Sigmoid colon (tissue), 4 donors: Measurements from ENCODE around the gene GRIN2D.

Source experiments
- CTCF ChIP-seq, 4 experiments: fragments of 450-650 bp in 3 of 4; fragments of 200-600 bp in 1 of 4; IDR thresholded peaks; one replicate each; pipeline ENCODE4 v1.5.1; 2016 to 2019; ENCODE audit warnings: antibody characterized with exemption in 4 of 4, mild to moderate bottlenecking in 3 of 4, moderate library complexity in 2 of 4
- EP300 ChIP-seq, 4 donors: sonication (generic); formaldehyde crosslinking; IDR thresholded peaks; one replicate each; pipeline ENCODE4 v1.6.1; 2017; ENCODE audit warnings: antibody characterized with exemption in 4 of 4

- TF ChIP-seq CTCF (IDR thresholded peaks at IDR 0.05) (no peak), EP300 (IDR thresholded peaks at IDR 0.05) (no peak)
These were observed 48.6 kb upstream of the GRIN2D start for GRCh38 chr19:48344892-48345291.
